ENCODE data around the gene PIK3R1.

The PIK3R1 gene

DNA sequence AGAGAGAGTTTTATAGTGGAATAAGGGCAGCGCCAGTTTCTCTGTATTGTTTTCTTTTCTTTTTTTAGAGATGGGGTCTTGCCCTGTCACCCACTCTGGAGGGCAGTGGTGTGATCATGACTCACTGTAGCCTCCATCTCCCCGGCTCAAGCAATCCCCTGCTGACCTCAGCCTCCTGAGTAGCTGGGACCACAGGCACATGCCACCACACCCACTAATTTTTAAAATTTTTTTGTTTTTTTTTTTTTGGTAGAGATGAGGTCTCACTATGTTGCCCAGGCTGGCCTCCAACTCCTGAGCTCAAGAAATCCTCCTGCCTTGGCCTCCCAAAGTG, 119.0 kb downstream of the PIK3R1 start:
- no peak for DNase-seq

DNA sequence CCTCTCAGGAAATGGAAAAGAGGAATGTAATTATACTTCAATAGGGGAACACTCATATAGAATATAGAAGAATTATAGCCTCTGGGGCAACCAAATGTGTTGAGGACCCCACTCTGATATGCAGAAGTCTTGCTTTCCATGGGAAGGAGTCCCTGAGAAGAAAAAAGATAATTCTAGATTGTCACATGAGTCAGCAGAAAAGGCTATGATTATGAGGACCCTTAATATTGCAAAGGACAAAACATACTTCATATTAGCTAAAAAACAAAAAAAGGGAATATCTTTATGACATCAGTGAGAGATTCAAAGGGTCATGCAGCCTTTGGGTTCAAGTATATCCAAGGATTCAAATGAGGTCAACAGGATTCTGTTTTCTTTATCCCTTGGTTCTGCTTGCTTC, 119.5 kb downstream of the PIK3R1 start:
- DNase-seq: no peak

DNA sequence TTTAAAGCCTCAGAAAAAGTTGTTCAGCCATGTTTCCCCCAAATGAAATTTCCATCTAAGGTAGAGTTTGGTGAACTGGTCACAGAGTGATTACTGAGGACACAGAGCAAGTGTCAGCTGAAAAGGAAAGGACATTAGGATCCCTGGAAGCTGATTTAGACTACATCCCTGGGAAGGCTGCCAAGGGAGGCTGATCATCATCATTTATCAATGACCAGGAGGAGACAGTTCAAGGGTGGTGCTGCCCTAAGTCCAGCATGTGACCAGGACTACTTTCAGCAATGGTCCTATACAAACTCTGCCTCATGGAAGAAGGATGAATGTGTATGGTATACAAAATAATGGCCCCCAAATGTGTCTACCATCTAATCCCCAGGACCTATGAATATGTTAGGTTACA, 120.6 kb downstream of the PIK3R1 start:
- no peak for DNase-seq

DNA sequence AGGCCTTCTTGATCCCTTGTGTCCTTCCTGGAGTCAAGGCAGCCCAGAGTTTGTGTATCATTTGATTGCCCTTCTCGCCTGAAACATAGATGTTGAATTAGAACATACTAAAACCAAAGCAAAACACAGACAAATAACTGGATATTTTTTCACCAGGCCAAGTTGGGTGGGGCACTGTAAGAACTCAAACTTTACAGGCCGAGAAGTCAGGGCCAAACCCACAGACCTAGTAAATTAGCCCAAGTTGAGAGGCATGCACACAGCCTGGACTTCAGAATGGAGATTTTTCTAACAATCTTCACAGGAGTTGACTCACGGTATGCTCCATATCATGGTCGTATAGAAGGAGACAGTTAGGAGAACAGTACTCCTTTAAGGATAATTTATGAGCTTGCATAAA, 121.7 kb downstream of the PIK3R1 start:
- DNase-seq: no peak

DNA sequence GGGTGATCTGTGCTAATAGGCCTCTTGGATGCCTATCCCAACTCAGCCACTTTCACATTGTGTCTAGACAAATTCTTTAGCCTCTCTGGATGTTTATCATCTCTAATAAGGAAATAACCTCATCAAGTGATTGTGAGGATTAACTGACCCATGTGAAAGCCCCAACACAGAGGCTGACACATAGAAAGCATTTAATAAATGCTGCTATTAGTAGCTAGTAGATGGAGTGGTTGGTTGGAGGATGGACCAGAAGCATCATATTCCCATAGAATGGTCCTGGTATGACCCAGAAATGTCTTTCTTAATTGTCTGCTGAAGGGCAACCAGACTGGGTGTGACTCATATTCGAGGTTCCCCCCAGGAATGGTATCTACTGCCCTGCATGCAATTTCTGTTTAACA, 124.4 kb downstream of the PIK3R1 start:
- DNase-seq: no peak

DNA sequence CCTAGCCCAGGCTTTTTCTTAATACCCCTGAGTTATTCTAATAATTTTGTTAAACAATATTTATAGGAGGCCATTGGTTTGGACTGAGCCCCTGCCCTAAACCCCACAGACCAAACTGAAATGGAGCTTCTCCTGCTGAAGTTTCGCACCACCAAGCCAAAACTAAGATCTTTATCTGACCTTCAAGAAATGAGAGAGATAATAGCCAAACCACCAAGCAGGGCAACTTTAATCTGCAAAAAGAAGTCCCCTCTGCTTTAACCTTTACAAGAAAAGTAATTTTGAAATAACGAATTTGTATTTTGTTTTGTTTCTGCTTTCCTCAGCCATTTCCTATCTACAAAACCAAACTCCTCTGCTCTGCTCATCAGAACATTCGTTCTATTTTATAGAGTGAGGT, 125.5 kb downstream of the PIK3R1 start:
- DNase-seq: no peak

DNA sequence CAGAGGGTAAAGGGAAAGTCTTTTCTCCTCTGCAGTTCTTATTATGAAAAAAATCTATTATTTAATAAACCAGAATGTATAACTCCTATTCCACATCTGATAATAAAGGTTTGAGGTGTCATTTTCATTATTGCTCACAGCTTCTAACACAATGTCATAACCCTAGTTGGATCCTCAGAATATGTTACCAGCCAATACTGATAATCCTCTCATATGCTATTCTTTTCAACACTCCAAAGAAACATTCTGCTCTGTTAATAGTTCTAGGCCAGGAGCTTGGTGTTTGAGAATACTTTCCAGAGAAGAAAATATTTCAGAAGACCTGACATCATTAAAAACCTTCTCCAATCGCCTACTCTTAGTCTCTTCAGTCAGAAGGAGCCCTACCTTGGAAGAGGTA, 127.1 kb downstream of the PIK3R1 start:
- no peak for DNase-seq

DNA sequence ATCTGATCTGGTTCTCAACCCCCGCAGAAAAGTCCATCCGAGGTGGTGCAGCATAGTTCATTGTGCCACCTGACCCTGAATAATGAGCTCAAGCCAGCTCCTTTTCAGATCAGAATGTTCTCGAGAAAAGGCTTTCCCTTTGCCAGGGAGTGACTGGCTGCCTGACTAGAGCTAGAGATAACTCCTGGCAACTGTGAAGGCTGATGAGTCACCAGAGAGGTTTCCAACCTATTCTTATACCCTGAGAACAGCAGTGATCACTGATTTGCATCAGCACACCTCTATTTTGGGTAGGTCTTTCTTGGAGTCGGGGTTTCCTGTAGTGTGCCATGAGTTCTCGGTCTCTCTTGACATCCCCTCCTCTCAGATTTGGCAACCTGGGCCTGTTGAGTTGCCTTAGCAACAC, 127.9 kb downstream of the PIK3R1 start:
- no peak for DNase-seq

DNA sequence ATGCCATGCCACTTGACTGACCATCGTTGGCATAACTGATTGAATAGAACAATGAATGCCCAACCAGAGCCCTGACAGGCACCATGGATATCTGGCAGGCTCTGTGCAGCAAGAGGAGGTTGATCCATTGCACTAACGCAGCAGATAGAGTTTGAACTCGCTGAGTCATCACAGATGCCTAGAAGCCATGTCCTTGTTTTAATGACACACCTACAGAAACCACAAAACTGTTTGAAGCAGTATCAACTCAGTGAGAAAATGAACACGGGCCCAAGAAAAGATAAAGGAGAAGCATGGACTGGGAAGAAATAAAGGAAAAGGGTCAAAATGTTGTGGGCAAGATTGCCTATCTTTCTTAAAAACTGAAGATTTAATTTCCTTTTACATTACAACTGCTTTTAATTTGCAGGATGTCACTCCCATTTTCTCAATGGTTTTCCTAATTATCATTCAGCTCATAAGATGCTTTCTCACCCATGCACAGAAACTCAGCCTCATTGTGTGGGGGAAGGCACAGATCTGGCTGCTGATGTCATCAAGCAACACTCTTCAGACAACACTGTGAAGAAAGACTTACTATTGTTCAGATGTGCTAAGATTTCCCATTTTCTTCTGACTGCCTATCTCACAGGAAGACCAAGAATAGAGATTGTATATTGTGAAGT, 129.0 kb downstream of the PIK3R1 start:
- DNase-seq: peak; percentile 31

DNA sequence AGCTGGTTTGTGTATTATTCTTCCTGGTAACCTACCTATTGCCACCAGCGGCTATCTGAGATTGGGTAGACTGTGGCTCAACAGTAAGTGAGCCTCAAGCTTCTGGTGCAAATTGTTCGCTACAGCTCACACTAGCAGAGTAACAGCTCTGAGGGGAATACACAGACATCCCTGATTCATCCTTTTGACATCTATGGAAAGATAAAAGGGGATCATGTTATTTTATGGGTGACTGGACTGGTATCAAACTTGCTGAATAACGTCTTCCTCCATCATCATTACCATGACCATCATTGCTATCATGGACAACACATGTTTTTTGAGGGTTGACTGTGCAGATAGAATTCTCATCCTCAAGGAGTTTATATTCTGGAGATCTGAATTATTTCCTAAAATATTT, 129.6 kb downstream of the PIK3R1 start:
- DNase-seq: no peak

DNA sequence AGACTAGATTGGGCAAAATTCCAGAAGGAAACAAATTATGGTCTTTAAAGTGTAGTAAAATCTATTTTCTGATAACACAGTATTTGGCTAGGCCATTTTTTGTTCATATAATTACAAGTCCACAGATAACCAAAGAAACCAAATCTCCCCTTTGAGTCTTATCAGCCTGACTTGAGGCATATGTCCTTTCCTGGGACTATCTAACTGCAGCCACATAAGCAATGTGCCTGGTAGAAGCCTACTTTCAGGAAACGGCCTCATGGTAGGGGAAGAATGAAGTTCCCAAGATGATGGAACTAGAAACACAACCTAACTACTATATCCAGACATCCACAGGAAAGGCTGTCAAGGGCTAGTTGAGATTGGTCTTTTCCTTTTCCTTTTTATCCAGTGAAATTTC, 130.0 kb downstream of the PIK3R1 start:
- no peak for DNase-seq

DNA sequence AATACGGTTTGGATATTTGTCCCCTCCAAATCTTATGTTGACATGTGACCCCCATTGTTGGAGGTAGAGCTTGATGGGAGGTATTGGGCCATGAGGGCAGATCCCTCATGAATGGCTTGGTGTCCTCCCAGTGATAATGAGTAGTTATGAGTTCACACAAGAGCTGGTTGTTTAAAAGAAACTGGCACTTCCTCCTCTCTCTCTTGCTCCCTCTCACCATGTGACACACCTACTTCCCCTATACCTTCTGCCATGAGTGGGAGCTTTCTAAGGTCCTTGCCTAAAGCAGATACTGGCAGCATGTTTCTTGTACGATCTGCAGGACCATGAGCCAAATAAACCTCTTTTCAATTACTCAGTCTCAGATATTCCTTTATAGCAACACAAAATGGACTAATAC, 132.0 kb downstream of the PIK3R1 start:
- DNase-seq: no peak

DNA sequence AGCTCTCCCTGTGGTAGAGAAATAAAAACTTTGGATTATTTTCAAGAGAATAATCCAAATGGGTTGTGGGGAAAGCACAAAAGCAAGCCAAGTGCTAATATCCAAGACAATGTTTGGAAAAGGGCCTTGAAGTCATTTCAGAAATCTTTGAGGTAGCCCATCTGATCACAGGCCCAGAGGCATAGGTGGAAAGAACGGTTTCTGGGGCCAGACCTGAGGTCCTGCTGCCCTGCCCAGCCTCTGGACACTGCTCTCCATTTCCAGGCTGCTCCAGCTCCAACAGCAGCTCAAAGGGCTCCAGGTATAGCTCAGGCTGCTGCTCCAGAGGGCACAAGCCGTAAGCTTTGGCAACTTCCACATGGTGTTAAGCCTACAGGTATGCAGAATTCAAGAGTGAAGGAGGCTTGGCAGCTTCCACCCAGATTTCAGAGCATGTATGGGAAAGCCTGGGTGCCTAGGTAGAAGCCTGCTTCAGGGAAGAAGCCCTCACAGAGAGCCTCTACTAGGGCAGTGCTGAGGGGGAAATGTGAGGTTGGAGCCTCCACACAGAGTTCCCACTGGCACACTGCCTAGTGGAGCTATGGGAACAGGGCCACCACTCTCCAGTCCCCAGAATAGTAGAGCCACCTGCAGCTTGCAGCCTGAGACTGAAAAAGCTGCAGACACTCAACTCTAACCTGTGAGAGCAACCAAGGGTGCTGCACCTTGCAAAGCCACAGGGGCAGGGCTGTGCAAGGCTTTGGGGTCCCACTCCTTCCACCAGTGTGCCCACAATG, 133.1 kb downstream of the PIK3R1 start:
- no peak for DNase-seq

DNA sequence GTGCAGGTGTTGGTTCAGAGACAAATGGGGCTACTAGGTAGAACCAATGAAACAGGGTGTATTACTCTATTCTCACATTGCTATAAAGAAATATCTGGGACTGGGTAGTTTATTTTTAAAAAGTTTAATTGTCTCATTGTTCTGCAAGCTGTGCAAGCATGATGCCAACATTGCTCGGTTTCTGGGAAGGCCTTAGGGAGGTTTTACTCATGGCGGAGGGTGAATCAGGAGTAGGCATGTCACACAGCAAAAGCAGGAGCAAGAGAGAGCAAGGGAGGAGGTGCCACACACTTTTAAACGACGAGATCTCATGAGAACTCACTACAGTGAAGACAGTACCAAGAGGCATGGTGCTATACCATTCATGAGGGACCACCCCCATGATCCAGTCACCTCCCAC, 134.6 kb downstream of the PIK3R1 start:
- no peak for DNase-seq

Data from CD4-positive, alpha-beta T cell treated with Interleukin-17A for 1 hour (primary cell).